HepG2 (cell line): ENCODE results near the gene CISH. TPM values are rescaled to one million over a fixed set of nuclear protein-coding genes. Genes with fewer than 3 reads are reported as not detected.

Experiments
- ATF7 ChIP-seq, 2 experiments: fragments of 450-650 bp in 1 of 2; sonication (generic) in 1 of 2; formaldehyde crosslinking in 1 of 2; IDR thresholded peaks; 2 replicates each; pipeline versions ENCODE4 v1.4.0 to v1.6.1; 2016 to 2020; ENCODE audit warnings: antibody characterized with exemption in 1 of 2, mild to moderate bottlenecking in 1 of 2, missing genetic modification reagents in 1 of 2
- BHLHE40 ChIP-seq: IDR thresholded peaks from 2 replicates; pipeline ENCODE4 v1.6.1; 2011; ENCODE audit warnings: low read length, improper control_type of control experiment
- CC2D1A ChIP-seq: sonication (generic); formaldehyde crosslinking; IDR thresholded peaks from 2 replicates; pipeline ENCODE4 v1.8.1; 2023; ENCODE audit warnings: mild to moderate bottlenecking, missing genetic modification reagents
- IRF2 ChIP-seq: IDR thresholded peaks from 2 replicates; pipeline ENCODE4 v1.6.1; 2018; ENCODE audit warnings: missing genetic modification reagents, missing compliant biosample characterization
- JARID2 ChIP-seq: sonication (generic); formaldehyde crosslinking; IDR thresholded peaks from 2 replicates; pipeline ENCODE4 v1.8.1; 2023; ENCODE audit warnings: missing genetic modification reagents, inconsistent platforms; ENCODE audit not compliant: insufficient replicate concordance
- MED1 ChIP-seq: sonication (generic); formaldehyde crosslinking; IDR thresholded peaks from 2 replicates; pipeline ENCODE4 v1.4.0; 2020; ENCODE audit warnings: missing genetic modification reagents
- NFIB ChIP-seq: sonication (generic); formaldehyde crosslinking; IDR thresholded peaks from 2 replicates; pipeline ENCODE4 v1.9.0; 2021; ENCODE audit warnings: missing genetic modification reagents, mild to moderate bottlenecking, borderline replicate concordance
- RFX5 ChIP-seq: IDR thresholded peaks from 2 replicates; pipeline ENCODE4 v1.6.1; 2011; ENCODE audit warnings: low read depth, low read length, improper control_type of control experiment
- SMAD1 ChIP-seq: sonication (generic); formaldehyde crosslinking; IDR thresholded peaks from 2 replicates; pipeline ENCODE4 v1.4.0; 2020; ENCODE audit warnings: missing genetic modification reagents, low read depth, mild to moderate bottlenecking, borderline replicate concordance
- SP140L ChIP-seq: sonication (generic); formaldehyde crosslinking; IDR thresholded peaks from 2 replicates; pipeline ENCODE4 v1.4.0; 2020; ENCODE audit warnings: missing genetic modification reagents, borderline replicate concordance
- TOPORS ChIP-seq: sonication (generic); formaldehyde crosslinking; IDR thresholded peaks from 2 replicates; pipeline ENCODE4 v1.8.0; 2023; ENCODE audit warnings: mild to moderate bottlenecking, missing genetic modification reagents
- WIZ ChIP-seq: sonication (generic); formaldehyde crosslinking; IDR thresholded peaks from 2 replicates; pipeline ENCODE4 v1.5.1; 2020; ENCODE audit warnings: mild to moderate bottlenecking, missing genetic modification reagents
- ZBTB38 ChIP-seq: sonication (generic); formaldehyde crosslinking; IDR thresholded peaks from 2 replicates; pipeline ENCODE4 v1.5.1; 2020; ENCODE audit warnings: mild to moderate bottlenecking, missing genetic modification reagents
- ZNF121 ChIP-seq: sonication (generic); formaldehyde crosslinking; IDR thresholded peaks from 2 replicates; pipeline ENCODE4 v1.5.0; 2020; ENCODE audit warnings: mild to moderate bottlenecking, missing genetic modification reagents
- ZNF136 ChIP-seq: sonication (generic); formaldehyde crosslinking; IDR thresholded peaks from 2 replicates; pipeline ENCODE4 v1.8.1; 2022; ENCODE audit warnings: low read depth, mild to moderate bottlenecking, moderate library complexity, missing genetic modification reagents
- ZNF160 ChIP-seq: sonication (generic); formaldehyde crosslinking; IDR thresholded peaks from 2 replicates; pipeline ENCODE4 v1.8.0; 2022; ENCODE audit warnings: mild to moderate bottlenecking, inconsistent platforms, missing genetic modification reagents
- ZNF17 ChIP-seq: sonication (generic); formaldehyde crosslinking; IDR thresholded peaks from 2 replicates; pipeline ENCODE4 v1.5.0; 2020; ENCODE audit warnings: mild to moderate bottlenecking, missing genetic modification reagents
- ZNF18 ChIP-seq: sonication (generic); formaldehyde crosslinking; IDR thresholded peaks from 2 replicates; pipeline ENCODE4 v1.8.0; 2022; ENCODE audit warnings: mild to moderate bottlenecking, missing genetic modification reagents; ENCODE audit not compliant: insufficient replicate concordance
- ZNF792 ChIP-seq: IDR thresholded peaks from 2 replicates; pipeline ENCODE4 v1.6.1; 2016
- ZNF850 ChIP-seq: sonication (generic); formaldehyde crosslinking; conservative IDR thresholded peaks from 2 replicates; pipeline ENCODE4 v1.9.0; 2021; ENCODE audit warnings: mild to moderate bottlenecking, missing genetic modification reagents
- polyA plus RNA-seq, 8 experiments: library from polyadenylated mRNA; depleted of rRNA in 3 of 8; stranded (reverse) in 7 of 8; unstranded in 1 of 8; fragments of >200 nt; fragmentation: Illumina TruSeq in 4 of 8; extraction: Trizol in 4 of 8; gene quantifications; 2 replicates each; pipeline versions ENCODE4 v1.2.1 to v1.2.3, GENCODE V29; 2011 to 2016; ENCODE audit warnings: low read depth in 4 of 8, missing spikeins in 1 of 8, mixed read lengths in 1 of 8; ENCODE audit not compliant: insufficient read depth in 1 of 8
- total RNA-seq, 5 experiments: library from RNA; depleted of rRNA; stranded (reverse); fragments of >200 nt; fragmentation: Illumina TruSeq; extraction: Trizol; gene quantifications; 2 replicates each; pipeline ENCODE4 v1.2.3, GENCODE V29; 2016; ENCODE audit warnings: low read depth in 1 of 5
- TF ChIP-seq, protein P1 (sequence below): sonication (generic); formaldehyde crosslinking; IDR thresholded peaks from 2 replicates; pipeline ENCODE4 v1.5.0; 2020; ENCODE audit warnings: mild to moderate bottlenecking, missing genetic modification reagents, borderline replicate concordance
- TF ChIP-seq, protein P2 (sequence below): sonication (generic); formaldehyde crosslinking; IDR thresholded peaks from 2 replicates; pipeline ENCODE4 v1.4.0; 2020; ENCODE audit warnings: mild to moderate bottlenecking, missing genetic modification reagents

Gene CISH
- total and polyA plus RNA-seq, 2 of the 13 experiments (the other 11 are each of a cell fraction or from before 2014, with no cell fraction given): 0.91 to 1.5 TPM

DNA sequence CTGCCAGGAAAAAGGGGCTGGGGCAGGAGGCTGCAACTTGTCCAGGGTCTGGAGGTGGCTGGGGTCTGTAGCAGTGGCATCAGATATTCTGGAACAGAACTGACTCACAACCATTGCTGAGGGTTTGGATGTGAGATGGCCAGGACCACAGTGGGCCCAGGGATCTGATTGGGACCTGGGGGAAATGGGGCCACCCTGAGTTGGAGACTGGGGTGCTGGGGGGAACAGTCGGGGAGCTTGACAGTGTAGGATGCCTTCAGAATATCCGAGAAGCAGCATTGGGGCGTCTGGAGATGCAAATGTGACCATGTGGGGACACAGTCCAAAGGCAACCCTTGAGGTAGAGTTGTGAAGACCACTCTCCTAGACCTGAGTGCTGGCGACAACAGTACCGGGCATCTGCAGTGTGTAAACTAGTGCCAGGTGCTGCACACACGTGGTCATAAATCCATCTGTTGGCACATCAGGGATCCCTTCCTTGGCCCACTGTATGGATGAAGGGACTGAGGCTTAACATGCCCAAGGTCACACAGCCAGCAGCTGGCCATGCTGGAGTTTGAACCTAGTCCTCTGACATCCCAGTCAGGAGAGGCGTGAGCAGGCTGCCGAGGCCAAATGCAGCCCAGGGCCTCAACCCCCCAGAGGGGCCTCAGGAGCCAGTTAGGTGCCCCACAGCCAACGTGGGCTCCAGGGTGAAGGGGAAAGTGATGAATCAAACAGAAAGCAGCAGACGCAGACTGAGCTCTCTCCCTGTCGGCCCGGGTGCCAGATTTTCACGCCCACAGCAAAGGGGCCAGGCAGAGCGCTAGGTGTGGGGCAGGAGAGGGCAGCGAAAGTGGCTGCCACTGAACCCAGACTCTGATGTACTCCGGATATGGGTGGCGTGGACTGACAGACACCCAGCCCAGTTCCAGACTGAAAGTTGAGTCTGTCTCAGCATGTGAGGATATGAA is 23.5 kb downstream of the CISH start (continued):
- TF ChIP-seq CC2D1A (CRISPR knock-in tag) (no peak), WIZ (no peak), MED1 (CRISPR knock-in tag) (peak; percentile 68), SP140L (CRISPR knock-in tag) (no peak), ATF7 (IDR thresholded peaks at IDR 0.05) (no peak), ATF7 (CRISPR knock-in tag; IDR thresholded peaks at IDR 0.05) (no peak), SMAD1 (no peak), ZNF17 (CRISPR knock-in tag) (no peak), RFX5 (no peak), ZBTB38 (CRISPR knock-in tag) (no peak), BHLHE40 (0 out of 2 replicates have a peak, but pooled peaks have one; percentile 22), NFIB (CRISPR knock-in tag) (no peak), ZNF792 (CRISPR knock-in tag) (no peak), IRF2 (CRISPR knock-in tag) (peak; percentile 16; the same call in 1 of the 2 replicates), JARID2 (CRISPR knock-in tag) (no peak), TOPORS (CRISPR knock-in tag) (no peak), ZNF121 (CRISPR knock-in tag) (peak; percentile 9), ZNF136 (CRISPR knock-in tag) (no peak), ZNF850 (CRISPR knock-in tag) (no peak), ZNF160 (CRISPR knock-in tag) (no peak), ZNF18 (CRISPR knock-in tag) (no peak)
- TF ChIP-seq, protein P1, sequence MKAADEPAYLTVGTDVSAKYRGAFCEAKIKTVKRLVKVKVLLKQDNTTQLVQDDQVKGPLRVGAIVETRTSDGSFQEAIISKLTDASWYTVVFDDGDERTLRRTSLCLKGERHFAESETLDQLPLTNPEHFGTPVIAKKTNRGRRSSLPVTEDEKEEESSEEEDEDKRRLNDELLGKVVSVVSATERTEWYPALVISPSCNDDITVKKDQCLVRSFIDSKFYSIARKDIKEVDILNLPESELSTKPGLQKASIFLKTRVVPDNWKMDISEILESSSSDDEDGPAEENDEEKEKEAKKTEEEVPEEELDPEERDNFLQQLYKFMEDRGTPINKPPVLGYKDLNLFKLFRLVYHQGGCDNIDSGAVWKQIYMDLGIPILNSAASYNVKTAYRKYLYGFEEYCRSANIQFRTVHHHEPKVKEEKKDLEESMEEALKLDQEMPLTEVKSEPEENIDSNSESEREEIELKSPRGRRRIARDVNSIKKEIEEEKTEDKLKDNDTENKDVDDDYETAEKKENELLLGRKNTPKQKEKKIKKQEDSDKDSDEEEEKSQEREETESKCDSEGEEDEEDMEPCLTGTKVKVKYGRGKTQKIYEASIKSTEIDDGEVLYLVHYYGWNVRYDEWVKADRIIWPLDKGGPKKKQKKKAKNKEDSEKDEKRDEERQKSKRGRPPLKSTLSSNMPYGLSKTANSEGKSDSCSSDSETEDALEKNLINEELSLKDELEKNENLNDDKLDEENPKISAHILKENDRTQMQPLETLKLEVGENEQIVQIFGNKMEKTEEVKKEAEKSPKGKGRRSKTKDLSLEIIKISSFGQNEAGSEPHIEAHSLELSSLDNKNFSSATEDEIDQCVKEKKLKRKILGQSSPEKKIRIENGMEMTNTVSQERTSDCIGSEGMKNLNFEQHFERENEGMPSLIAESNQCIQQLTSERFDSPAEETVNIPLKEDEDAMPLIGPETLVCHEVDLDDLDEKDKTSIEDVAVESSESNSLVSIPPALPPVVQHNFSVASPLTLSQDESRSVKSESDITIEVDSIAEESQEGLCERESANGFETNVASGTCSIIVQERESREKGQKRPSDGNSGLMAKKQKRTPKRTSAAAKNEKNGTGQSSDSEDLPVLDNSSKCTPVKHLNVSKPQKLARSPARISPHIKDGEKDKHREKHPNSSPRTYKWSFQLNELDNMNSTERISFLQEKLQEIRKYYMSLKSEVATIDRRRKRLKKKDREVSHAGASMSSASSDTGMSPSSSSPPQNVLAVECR (CRISPR knock-in tag): no peak; the same call in 1 of the 2 replicates
- TF ChIP-seq, protein P2, sequence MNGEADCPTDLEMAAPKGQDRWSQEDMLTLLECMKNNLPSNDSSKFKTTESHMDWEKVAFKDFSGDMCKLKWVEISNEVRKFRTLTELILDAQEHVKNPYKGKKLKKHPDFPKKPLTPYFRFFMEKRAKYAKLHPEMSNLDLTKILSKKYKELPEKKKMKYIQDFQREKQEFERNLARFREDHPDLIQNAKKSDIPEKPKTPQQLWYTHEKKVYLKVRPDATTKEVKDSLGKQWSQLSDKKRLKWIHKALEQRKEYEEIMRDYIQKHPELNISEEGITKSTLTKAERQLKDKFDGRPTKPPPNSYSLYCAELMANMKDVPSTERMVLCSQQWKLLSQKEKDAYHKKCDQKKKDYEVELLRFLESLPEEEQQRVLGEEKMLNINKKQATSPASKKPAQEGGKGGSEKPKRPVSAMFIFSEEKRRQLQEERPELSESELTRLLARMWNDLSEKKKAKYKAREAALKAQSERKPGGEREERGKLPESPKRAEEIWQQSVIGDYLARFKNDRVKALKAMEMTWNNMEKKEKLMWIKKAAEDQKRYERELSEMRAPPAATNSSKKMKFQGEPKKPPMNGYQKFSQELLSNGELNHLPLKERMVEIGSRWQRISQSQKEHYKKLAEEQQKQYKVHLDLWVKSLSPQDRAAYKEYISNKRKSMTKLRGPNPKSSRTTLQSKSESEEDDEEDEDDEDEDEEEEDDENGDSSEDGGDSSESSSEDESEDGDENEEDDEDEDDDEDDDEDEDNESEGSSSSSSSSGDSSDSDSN (CRISPR knock-in tag): peak; percentile 74
